ENCODE data around the gene SERPINB13.
"Not testable (repeated sequence)": the region's sequence is repeated elsewhere in the genome, so short reads cannot be mapped to it uniquely, and the experiment has no call there.

The SERPINB13 gene

GRCh38 chr18:63588909-63589308, 1.8 kb downstream of the SERPINB13 start:
- no peak for FAIRE-seq
- DNase-seq (ENCODE audit: extremely low spot score, insufficient read length, low read depth): no peak

DNA sequence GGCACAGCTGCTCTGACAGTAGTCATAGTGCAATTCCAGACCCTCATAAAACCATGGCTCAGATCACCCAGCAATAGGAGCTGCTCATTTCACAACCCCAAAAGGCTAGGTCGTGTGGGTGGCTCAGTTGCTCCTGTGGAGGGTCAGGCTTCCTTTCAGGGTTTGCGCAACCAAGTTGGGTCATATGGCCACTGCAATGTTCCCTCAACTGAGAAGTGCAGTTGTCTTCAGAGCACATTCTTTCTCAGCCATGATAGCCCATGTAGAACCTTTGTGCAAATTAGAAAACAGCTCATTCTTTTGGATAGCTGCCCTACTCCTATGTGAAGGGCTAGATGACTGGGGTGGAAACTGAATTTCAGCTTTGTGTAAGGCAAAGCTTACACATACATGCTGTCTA, 3.2 kb downstream of the SERPINB13 start:
- DNase-seq (ENCODE audit: extremely low spot score, insufficient read length, low read depth) (no peak), FAIRE-seq (no peak)

DNA sequence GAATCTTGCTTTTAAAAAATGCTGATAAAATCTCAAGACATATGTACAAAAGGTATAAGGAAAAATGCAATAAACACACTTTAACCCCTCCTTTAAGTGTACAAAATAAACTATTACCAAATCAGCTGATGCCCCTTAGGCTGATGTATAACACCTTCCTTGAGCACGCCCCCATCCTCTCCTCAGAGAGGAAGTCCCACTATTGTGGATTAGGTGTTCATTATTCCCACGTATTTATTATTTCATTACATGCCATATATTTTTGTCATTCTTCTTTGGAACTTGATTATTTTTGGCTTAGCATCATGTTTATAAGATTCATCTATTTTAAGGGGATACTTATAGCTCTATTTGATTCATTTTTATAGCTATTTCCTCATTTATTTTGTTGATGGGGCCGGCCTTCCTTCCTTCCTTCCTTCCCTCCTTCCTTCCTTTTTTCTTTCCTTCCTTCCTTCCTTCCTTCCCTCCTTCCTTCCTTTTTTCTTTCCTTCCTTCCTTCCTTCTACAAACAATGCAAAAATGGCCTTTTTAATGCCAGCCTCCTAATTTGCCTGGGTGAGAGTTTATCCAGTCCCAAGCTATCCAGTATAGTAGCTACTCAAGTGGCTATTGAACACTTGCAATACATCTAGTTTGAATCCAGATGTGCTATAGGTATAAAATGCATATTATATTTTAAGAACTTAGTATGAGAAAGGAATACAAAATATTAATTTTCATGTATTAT, 4.0 kb downstream of the SERPINB13 start:
- no peak for FAIRE-seq
- no peak for DNase-seq (ENCODE audit: extremely low spot score, insufficient read length, low read depth)

- DNase-seq (ENCODE audit: extremely low spot score, insufficient read length, low read depth) (no peak), FAIRE-seq (no peak)
Measured at GRCh38 chr18:63591725-63592124, 4.6 kb downstream of the SERPINB13 start.

GRCh38 chr18:63592471-63592870, 5.3 kb downstream of the SERPINB13 start:
- FAIRE-seq (no peak), DNase-seq (ENCODE audit: extremely low spot score, insufficient read length, low read depth) (no peak)

GRCh38 chr18:63596964-63597363, 9.8 kb downstream of the SERPINB13 start:
- DNase-seq (ENCODE audit: extremely low spot score, insufficient read length, low read depth): no peak
- no peak for FAIRE-seq

DNA sequence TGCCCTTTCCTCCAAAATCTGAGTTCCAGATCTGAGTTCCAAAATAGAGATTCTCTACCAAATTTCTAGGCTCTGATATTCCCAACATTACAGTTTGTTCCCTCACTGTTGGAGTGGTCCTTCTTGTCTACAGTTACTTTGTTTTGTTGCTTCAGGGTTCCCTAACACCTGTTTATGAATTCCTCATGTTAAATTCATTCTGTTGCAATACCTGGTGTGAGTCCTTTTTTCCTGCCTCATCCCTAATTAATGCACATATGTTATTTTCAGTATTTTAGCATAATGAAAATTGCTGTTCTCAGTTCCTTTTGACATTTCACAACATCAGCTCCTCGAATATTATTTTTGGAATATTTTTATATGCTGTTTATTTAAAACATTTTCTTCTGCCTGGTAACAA, 16.2 kb downstream of the SERPINB13 start:
- DNase-seq (ENCODE audit: extremely low spot score, insufficient read length, low read depth) (no peak), FAIRE-seq (no peak)

DNA sequence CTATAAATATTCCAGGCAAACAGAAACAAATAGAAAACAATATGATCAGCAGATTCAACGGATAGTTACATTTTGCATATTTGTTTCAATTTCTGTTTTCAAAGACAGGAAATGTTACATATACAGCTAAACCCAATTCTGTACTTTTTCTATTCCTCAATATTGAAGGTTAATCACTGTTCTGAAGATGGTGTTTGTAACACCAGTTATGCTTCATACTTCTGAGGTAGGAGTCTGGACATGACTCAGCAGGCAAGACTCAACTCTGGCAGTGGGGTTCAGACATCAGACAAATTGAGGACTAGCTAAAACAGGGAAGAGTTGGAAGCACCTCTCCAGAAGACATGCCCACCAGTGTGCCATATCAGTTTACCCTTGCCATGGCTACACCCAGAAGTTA, 16.6 kb downstream of the SERPINB13 start:
- DNase-seq (ENCODE audit: extremely low spot score, insufficient read length, low read depth) (no peak), FAIRE-seq (peak; percentile 72)

- peak; percentile 36 for FAIRE-seq
- no peak for DNase-seq (ENCODE audit: extremely low spot score, insufficient read length, low read depth)
Measured at GRCh38 chr18:63604791-63605567, 17.8 kb downstream of the SERPINB13 start.

- FAIRE-seq (no peak), DNase-seq (ENCODE audit: extremely low spot score, insufficient read length, low read depth) (no peak)
Measured at GRCh38 chr18:63606526-63606925, 19.4 kb downstream of the SERPINB13 start.

GRCh38 chr18:63613420-63613819, 26.3 kb downstream of the SERPINB13 start:
- FAIRE-seq (no peak), DNase-seq (ENCODE audit: extremely low spot score, insufficient read length, low read depth) (no peak)

- DNase-seq (ENCODE audit: extremely low spot score, insufficient read length, low read depth) (no peak), FAIRE-seq (no peak)
Measured at GRCh38 chr18:63617049-63617914, 30.1 kb downstream of the SERPINB13 start.

DNA sequence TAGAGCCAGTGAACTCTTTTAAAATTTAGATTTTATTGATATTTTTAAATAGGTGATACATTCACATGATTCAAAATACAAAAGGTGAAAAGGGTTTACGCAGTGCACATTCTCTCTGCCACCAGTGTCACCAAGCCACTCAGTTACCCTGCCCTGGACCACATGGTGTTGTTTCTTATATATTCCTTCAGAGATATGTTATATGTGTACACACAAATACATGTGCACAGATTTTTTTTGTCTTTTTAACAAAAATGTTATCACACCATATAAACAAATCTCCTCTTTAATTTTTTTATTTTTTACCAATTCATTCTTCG, 30.7 kb downstream of the SERPINB13 start:
- DNase-seq (ENCODE audit: extremely low spot score, insufficient read length, low read depth) (no peak), FAIRE-seq (no peak)

DNA sequence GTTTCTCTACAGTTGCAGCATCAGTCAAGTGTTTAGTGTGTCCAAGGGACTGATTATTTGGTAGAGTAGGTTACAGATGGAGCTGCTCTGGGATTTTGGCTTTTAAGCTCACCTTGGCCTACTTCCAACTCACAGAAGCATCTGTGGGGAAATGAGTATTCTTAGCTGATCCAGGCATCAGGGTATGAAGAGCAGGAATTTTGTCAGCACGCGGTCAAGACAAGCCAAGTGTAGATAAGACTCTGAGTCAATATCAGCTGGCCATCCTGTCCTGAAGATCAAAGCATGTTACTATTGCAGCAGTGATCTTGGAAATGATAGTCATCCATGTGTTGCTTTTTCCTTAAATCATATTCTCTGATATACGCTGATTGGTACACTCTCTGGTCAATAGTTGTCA, 32.5 kb downstream of the SERPINB13 start:
- DNase-seq (ENCODE audit: extremely low spot score, insufficient read length, low read depth) (no peak), FAIRE-seq (no peak)

GRCh38 chr18:63624863-63625262, 37.7 kb downstream of the SERPINB13 start:
- no peak for DNase-seq (ENCODE audit: extremely low spot score, insufficient read length, low read depth)
- no peak for FAIRE-seq

DNA sequence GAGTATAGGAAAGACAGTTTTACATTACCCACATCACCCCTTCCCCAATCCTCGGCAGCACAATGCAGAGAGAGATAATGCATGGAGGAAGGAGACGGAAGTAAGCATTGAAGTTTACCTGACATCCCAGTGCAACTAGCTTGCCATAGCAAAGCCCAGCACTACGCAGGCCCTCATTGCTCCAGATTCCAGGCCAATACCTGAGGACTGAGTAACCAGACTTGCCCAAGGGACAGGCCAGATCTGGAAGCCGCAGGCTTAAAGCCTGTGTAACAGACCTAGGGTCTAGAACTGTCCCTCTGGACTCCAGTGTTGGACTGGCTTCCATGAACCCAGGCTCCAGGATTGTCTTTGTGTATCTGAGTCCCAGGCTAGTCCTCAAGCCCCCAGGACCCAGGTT, 39.3 kb downstream of the SERPINB13 start:
- no peak for FAIRE-seq
- DNase-seq (ENCODE audit: extremely low spot score, insufficient read length, low read depth): no peak

DNA sequence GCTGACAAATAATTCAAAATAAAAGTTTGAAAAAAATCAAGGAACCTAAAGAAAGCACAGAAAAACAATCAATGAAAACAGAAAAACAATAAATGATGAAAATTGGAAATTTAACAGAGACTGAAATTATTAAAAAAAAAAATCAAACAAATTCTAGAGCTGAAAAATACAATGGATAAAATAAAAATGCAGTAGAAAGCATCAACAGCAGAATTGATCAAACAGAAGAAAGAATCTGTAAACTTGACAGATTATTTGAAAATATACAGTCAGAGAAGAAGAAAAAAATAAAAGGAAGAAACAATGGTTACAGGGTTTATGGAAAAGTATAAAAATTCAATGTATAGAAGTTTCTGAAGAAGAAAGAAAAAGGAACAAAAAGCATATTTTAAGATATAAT, 40.7 kb downstream of the SERPINB13 start:
- no peak for DNase-seq (ENCODE audit: extremely low spot score, insufficient read length, low read depth)
- FAIRE-seq: no peak

DNA sequence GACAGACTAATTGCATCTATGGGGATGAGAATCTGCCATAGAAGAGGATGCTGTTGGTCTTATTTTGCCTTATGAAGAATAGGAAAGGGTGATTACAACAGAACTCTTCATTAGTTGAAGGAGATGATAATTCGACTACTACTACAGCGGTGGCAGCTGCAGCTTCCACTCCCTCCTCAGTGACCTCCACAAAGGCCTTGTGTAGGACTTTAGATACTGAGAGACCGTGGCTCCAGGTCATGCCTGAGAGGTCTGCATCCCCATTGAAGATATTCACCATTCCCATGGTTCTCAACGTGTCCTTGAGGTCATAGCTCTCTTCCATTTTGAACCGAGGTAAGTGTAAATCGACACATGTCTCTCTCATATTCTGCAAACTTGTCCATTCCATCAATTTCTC, 50.6 kb downstream of the SERPINB13 start:
- FAIRE-seq (no peak), DNase-seq (ENCODE audit: extremely low spot score, insufficient read length, low read depth) (no peak)

- not testable (repeated sequence) for DNase-seq (ENCODE audit: extremely low spot score, insufficient read length, low read depth); FAIRE-seq
Measured at GRCh38 chr18:63641157-63641680, 54.1 kb downstream of the SERPINB13 start.

DNA sequence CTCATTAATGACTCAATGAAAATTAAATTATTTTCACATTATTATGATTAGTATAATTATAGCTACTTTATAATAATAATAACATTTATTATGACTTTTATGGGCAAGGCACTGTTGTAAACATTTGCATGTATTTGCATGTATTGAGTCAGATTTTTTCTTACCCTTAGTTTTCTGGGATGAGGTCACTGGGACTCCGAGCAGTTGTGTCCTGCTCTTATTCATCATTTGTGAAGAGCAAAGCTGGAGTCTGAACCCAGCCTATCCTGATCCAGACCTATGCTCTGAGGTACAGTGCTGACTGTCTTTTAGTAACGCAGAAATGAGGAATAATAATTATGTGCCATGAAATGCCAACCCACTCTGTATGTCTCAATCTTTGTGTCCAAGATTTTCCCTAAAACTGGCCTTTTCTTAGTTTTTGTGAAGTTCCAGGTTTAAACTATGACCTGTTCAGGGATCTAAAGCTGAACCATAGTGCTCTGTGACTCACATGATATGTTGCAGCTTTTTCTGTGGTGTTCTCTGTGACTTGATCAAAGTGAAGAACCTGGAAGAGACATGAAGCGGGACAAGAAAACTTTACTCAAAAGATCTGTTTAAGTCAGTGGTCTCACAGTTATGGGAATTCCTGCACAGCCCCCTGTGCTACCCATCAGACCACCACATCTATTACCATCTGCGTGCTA, 55.7 kb downstream of the SERPINB13 start:
- not testable (repeated sequence) for FAIRE-seq; DNase-seq (ENCODE audit: extremely low spot score, insufficient read length, low read depth)
